ENCODE data around the gene RIT2.

GRCh38 chr18:43161528-43161927, 46.0 kb upstream of the RIT2 start:
- no peak for TF ChIP-seq EZH2 (optimal IDR thresholded peaks at IDR 0.05; ENCODE audit: low read depth, low read length)
- TF ChIP-seq CTCF (IDR thresholded peaks at IDR 0.05; ENCODE audit: low read length) = no peak
